Chondrocyte (in vitro differentiated cells): Measurements from ENCODE around the gene MAST3. TPM values are rescaled to one million over a fixed set of nuclear protein-coding genes. Genes with fewer than 3 reads are reported as not detected.
A peak's percentile ranks its signal among the peaks of the same experiment; 100 is the strongest.

Experiments used
- DNase-seq: peaks from one replicate; pipeline ENCODE4 v3.0.0; 2021; ENCODE audit warnings: mixed read lengths, low spot score
- H3K27ac Mint-ChIP-seq: one replicate; pipeline ENCODE4 v1.8.0; 2021; ENCODE audit warnings: mild to moderate bottlenecking, moderate library complexity, mixed read lengths; ENCODE audit not compliant: unreplicated experiment
- H3K27me3 Mint-ChIP-seq: 2 replicates; pipeline ENCODE4 v1.8.0; 2021; ENCODE audit warnings: low read depth, mixed read lengths
- H3K36me3 Mint-ChIP-seq: 2 replicates; pipeline ENCODE4 v1.8.0; 2021; ENCODE audit warnings: low read depth, mixed read lengths
- H3K4me1 Mint-ChIP-seq: 2 replicates; pipeline ENCODE4 v1.8.0; 2021; ENCODE audit warnings: low read depth, mild to moderate bottlenecking, mixed read lengths
- H3K4me3 Mint-ChIP-seq: one replicate; pipeline ENCODE4 v1.8.0; 2021; ENCODE audit warnings: mild to moderate bottlenecking, moderate library complexity, mixed read lengths; ENCODE audit not compliant: unreplicated experiment
- H3K9me3 Mint-ChIP-seq: 2 replicates; pipeline ENCODE4 v1.8.0; 2021; ENCODE audit warnings: low read depth, mixed read lengths
- CTCF ChIP-seq: fragments of 200-600 bp; sonication (generic); IDR thresholded peaks from 2 replicates; pipeline ENCODE4 v1.5.0; 2021; ENCODE audit warnings: antibody characterized with exemption, mild to moderate bottlenecking, moderate library complexity
- long read RNA-seq: library from polyadenylated mRNA; stranded (forward); transcript quantifications from one replicate; pipeline ENCODE4 v2.0.0, GENCODE V29; 2021
- total RNA-seq: library from RNA; stranded (reverse); gene quantifications from 3 replicates; pipeline ENCODE4 v1.2.1, GENCODE V29; 2021

MAST3 gene
- total RNA-seq: 9.7 to 10.1 TPM (median 10.0 TPM) in 3 replicates
- long read RNA-seq, partial matches to known transcripts: 12 of 16 reads
- long read RNA-seq, other reads (novel, unspliced or antisense): 4 of 16 reads

GRCh38 chr19:18097217-18097992 is at the start of gene MAST3:
Gene MAST3, plus strand, starts transcription at chr19:18097778. Its CDS starts 15 bp downstream, at chr19:18097793.
- H3K4me3 Mint-ChIP-seq: peak within 1 kb of the TSS; percentile 64
- H3K9me3 Mint-ChIP-seq: no peaks in the 10 kb centered on the region
- no peak for DNase-seq
- no peaks in the 10 kb centered on the region for H3K36me3 Mint-ChIP-seq
- H3K4me1 Mint-ChIP-seq: peaks cover 27% of the 10 kb centered on the region
- no peak within 1 kb of the TSS for H3K27ac Mint-ChIP-seq
- peaks cover 15% of the 10 kb centered on the region for H3K27me3 Mint-ChIP-seq
- no peak for TF ChIP-seq CTCF

GRCh38 chr19:18049385-18049784 is 48.2 kb upstream of the MAST3 start:
- peaks cover 51% of the 10 kb centered on the region for H3K4me1 Mint-ChIP-seq
- no peaks in the 10 kb centered on the region for H3K27me3 Mint-ChIP-seq
- no peak overlapping the region for H3K27ac Mint-ChIP-seq
- TF ChIP-seq CTCF: no peak
- no peaks in the 10 kb centered on the region for H3K36me3 Mint-ChIP-seq
- H3K9me3 Mint-ChIP-seq: no peaks in the 10 kb centered on the region
- DNase-seq: no peak
- H3K4me3 Mint-ChIP-seq: no peak overlapping the region

GRCh38 chr19:18051887-18052286 is 45.7 kb upstream of the MAST3 start:
- DNase-seq: no peak
- no peaks in the 10 kb centered on the region for H3K9me3 Mint-ChIP-seq

GRCh38 chr19:18053576-18054219 is 43.9 kb upstream of the MAST3 start:
- Mint-ChIP-seq H3K4me1 (peaks cover 37% of the 10 kb centered on the region), H3K27ac (peak overlapping the region; percentile 24)

More at GRCh38 chr19:18051887-18052286, 45.7 kb upstream of the MAST3 start:
- no peaks in the 10 kb centered on the region for H3K36me3 Mint-ChIP-seq
- H3K4me1 Mint-ChIP-seq: peaks cover 29% of the 10 kb centered on the region
- H3K27me3 Mint-ChIP-seq: no peaks in the 10 kb centered on the region
- TF ChIP-seq CTCF: no peak
- no peak overlapping the region for H3K27ac Mint-ChIP-seq
- no peak overlapping the region for H3K4me3 Mint-ChIP-seq

More at GRCh38 chr19:18053576-18054219, 43.9 kb upstream of the MAST3 start:
- H3K9me3 Mint-ChIP-seq: no peaks in the 10 kb centered on the region
- no peak for TF ChIP-seq CTCF
- DNase-seq: no peak
- no peaks in the 10 kb centered on the region for H3K27me3 Mint-ChIP-seq
- H3K4me3 Mint-ChIP-seq: no peak overlapping the region
- no peaks in the 10 kb centered on the region for H3K36me3 Mint-ChIP-seq
